ENCODE data around the gene SYT9.

DNA sequence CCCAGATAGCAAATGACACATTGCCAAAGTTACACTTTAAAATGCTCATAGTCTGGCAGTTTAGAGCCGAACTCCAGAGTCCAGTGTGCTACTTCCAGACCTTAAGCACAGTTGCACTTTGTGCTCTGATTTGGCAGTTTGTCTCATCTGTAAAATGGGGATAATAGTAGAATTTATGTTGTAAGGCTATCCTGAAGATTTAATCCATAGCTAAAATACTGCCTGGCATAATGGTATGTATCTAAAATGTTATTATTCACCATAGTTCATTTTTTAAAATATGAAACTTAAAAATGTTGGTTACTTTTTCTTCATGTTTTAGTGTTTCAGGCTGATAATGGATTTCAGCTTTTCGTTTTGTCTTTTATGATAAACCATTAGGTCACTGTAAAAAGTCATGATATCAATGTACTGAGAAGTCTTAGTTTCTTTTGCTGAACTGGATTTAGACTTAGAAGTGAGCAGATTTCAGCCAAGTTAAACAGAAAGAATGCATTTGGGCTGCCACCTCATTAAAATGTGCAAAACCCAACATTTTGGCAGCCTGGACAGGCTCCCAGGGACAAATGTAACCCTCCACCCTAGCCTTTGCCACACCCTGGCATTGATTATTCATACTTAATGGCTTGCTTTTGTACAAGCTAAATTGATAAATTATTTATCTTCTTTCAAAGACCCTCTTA, 234.5 kb downstream of the SYT9 start:
- TF ChIP-seq EP300 (IDR thresholded peaks at IDR 0.05) (no peak), CTCF (IDR thresholded peaks at IDR 0.05) (no peak), POLR2A (IDR thresholded peaks at IDR 0.05) (no peak), POLR2AphosphoS5 (IDR thresholded peaks at IDR 0.05) (no peak)

All from suprapubic skin (tissue), 4 donors.